Trophoblast cell (in vitro differentiated cells and primary cell): Measurements from ENCODE around the gene RNF166.

ENCODE experiments used
- DNase-seq, 2 donors: peaks; one replicate each; pipeline ENCODE4 v3.0.0-alpha.2; 2016
- H2AFZ ChIP-seq: 2 replicates; pipeline ENCODE4 v1.6.1; 2013; ENCODE audit warnings: low read length, moderate library complexity, mild to moderate bottlenecking; ENCODE audit not compliant: insufficient read depth, poor library complexity
- H2AK5ac ChIP-seq: 2 replicates; pipeline ENCODE4 v1.6.1; 2013; ENCODE audit warnings: mild to moderate bottlenecking, low read length
- H2BK120ac ChIP-seq: 2 replicates; pipeline ENCODE4 v1.6.1; 2013; ENCODE audit warnings: low read length, mild to moderate bottlenecking, moderate library complexity; ENCODE audit not compliant: insufficient read depth, poor library complexity
- H2BK12ac ChIP-seq: 2 replicates; pipeline ENCODE4 v1.6.1; 2013; ENCODE audit warnings: mild to moderate bottlenecking, low read length, moderate library complexity
- H2BK5ac ChIP-seq: 2 replicates; pipeline ENCODE4 v1.6.1; 2013; ENCODE audit warnings: low read length, low read depth, moderate library complexity, mild to moderate bottlenecking; ENCODE audit not compliant: poor library complexity
- H3K14ac ChIP-seq: 2 replicates; pipeline ENCODE4 v1.6.1; 2013; ENCODE audit warnings: mild to moderate bottlenecking, low read length
- H3K18ac ChIP-seq: 2 replicates; pipeline ENCODE4 v1.6.1; 2013; ENCODE audit warnings: mild to moderate bottlenecking, low read length
- H3K23ac ChIP-seq: 2 replicates; pipeline ENCODE4 v1.6.1; 2013; ENCODE audit warnings: low read length
- H3K27ac ChIP-seq: 2 replicates; pipeline ENCODE4 v1.5.1; 2013; ENCODE audit warnings: low read depth, mild to moderate bottlenecking, inconsistent platforms, low read length, moderate library complexity
- H3K27me3 ChIP-seq: 2 replicates; pipeline ENCODE4 v1.6.1; 2013; ENCODE audit warnings: inconsistent platforms, mild to moderate bottlenecking, low read length, moderate library complexity; ENCODE audit not compliant: insufficient read depth
- H3K36me3 ChIP-seq, 2 experiments: 1 replicate in 1 of 2; 2 replicates in 1 of 2; pipeline ENCODE4 v1.6.1; 2013; ENCODE audit warnings: low read length in 2 of 2, mild to moderate bottlenecking in 2 of 2, moderate library complexity in 1 of 2; ENCODE audit not compliant: insufficient read depth in 2 of 2, control insufficient read depth in 1 of 2
- H3K4ac ChIP-seq: 2 replicates; pipeline ENCODE4 v1.6.1; 2013; ENCODE audit warnings: low read depth, mild to moderate bottlenecking, low read length, moderate library complexity
- H3K4me1 ChIP-seq, 2 experiments: 1 replicate in 1 of 2; 2 replicates in 1 of 2; pipeline ENCODE4 v1.6.1; 2013; ENCODE audit warnings: low read length in 2 of 2, mild to moderate bottlenecking in 2 of 2, moderate library complexity in 1 of 2; ENCODE audit not compliant: insufficient read depth in 2 of 2, control insufficient read depth in 1 of 2
- H3K4me2 ChIP-seq: 2 replicates; pipeline ENCODE4 v1.6.1; 2013; ENCODE audit warnings: inconsistent platforms, mild to moderate bottlenecking, low read length, moderate library complexity
- H3K4me3 ChIP-seq: 2 replicates; pipeline ENCODE4 v1.5.1; 2013; ENCODE audit warnings: mild to moderate bottlenecking, low read depth, low read length, inconsistent platforms
- H3K79me1 ChIP-seq: one replicate; pipeline ENCODE4 v1.6.1; 2013; ENCODE audit warnings: low read length
- H3K79me2 ChIP-seq: 2 replicates; pipeline ENCODE4 v1.6.1; 2013; ENCODE audit warnings: low read length, mild to moderate bottlenecking; ENCODE audit not compliant: control insufficient read depth, insufficient read depth, poor library complexity
- H3K9ac ChIP-seq: 2 replicates; pipeline ENCODE4 v1.6.1; 2013; ENCODE audit warnings: mild to moderate bottlenecking, low read length
- H3K9me3 ChIP-seq: 2 replicates; pipeline ENCODE4 v1.6.1; 2013; ENCODE audit warnings: low read depth, mild to moderate bottlenecking, control low read depth, inconsistent platforms, low read length; ENCODE audit not compliant: insufficient read depth
- H4K12ac ChIP-seq: 2 replicates; pipeline ENCODE4 v1.6.1; 2013; ENCODE audit warnings: low read depth, mild to moderate bottlenecking, low read length, moderate library complexity
- H4K8ac ChIP-seq: 2 replicates; pipeline ENCODE4 v1.6.1; 2013; ENCODE audit warnings: low read depth, mild to moderate bottlenecking, low read length, moderate library complexity
- H4K91ac ChIP-seq: one replicate; pipeline ENCODE4 v1.6.1; 2013; ENCODE audit warnings: low read depth, mild to moderate bottlenecking, low read length, moderate library complexity
- WGBS: extraction: QIAGEN DNeasy Blood & Tissue Kit; methylation state at CpG from one replicate; pipeline ENCODE4 v1.1.7; 2013; ENCODE audit warnings: missing lambda C conversion rate; ENCODE audit not compliant: insufficient read length, insufficient coverage; ENCODE audit errors: extremely low coverage; 5-methylcytosine and 5-hydroxymethylcytosine counted together

Gene RNF166

DNA sequence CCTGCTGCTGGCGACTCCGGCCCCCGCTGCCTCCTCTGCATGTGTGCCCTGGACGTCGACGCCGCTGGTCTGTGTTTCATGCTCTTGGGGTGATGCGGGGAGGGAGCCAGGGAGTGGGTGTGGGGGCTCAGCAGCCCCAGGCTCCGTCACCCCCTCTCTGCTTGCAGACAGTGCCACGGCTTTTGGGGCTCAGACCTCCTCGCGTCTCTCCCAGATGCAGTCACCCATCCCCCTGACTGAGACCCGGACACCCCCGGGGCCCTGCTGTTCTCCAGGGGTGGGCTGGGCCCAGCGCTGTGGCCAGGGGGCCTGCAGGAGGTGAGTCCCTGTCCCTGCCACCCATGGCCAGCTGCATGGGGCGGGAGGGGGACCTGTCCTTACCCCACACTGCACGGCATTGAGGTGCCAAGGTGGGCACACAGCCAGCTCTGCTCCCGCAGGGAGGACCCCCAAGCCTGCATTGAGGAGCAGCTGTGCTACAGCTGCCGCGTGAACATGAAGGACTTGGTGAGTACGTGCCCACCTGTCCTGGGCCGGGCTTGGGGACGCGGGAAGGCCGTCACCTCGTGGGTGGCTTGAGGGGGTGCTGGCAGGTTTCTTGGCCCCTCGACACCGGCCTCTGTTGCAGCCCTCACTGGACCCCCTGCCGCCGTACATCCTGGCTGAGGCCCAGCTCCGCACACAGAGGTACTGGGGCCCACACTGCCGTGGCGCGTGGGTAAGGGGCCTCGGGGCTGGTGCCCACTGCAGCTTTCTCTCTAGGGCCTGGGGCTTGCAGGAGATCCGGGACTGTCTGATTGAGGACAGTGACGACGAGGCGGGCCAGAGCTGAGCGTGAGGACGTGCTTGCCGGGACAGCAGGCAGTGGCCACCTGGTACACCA, 8.5 kb upstream of the RNF166 start:
- no peaks in the 10 kb centered on the region for H3K4me1 ChIP-seq
- H3K23ac ChIP-seq: no peak overlapping the region
- no peak overlapping the region for H2AK5ac ChIP-seq
- no peak overlapping the region for H3K27ac ChIP-seq
- H2BK12ac ChIP-seq: no peak overlapping the region
- no peaks in the 10 kb centered on the region for H3K79me1 ChIP-seq
- no peaks in the 10 kb centered on the region for H3K79me2 ChIP-seq
- no peaks in the 10 kb centered on the region for H3K27me3 ChIP-seq
- no peak overlapping the region for H3K9ac ChIP-seq
- H2BK120ac ChIP-seq: no peak overlapping the region
- H3K4me3 ChIP-seq: no peak overlapping the region
- no peak overlapping the region for H3K4me2 ChIP-seq
- peaks cover 73 to 75% of the 10 kb centered on the region in 2 experiments for H3K36me3 ChIP-seq
- H4K91ac ChIP-seq: no peak overlapping the region
- no peak overlapping the region for H2AFZ ChIP-seq
- peaks cover 8% of the 10 kb centered on the region for H3K9me3 ChIP-seq
- no peak overlapping the region for H4K12ac ChIP-seq
- WGBS: no CpG with 5 or more reads among the region's 42 CpGs
- no peak overlapping the region for H2BK5ac ChIP-seq
- H3K14ac ChIP-seq: no peak overlapping the region
- H4K8ac ChIP-seq: no peak overlapping the region
- H3K4ac ChIP-seq: no peak overlapping the region
- DNase-seq: no peak
- H3K18ac ChIP-seq: no peak overlapping the region

- Histone ChIP-seq H3K18ac (no peak overlapping the region), H2BK5ac (no peak overlapping the region), H3K79me1 (no peaks in the 10 kb centered on the region), H3K36me3 (peaks cover 65 to 67% of the 10 kb centered on the region in 2 experiments), H2BK12ac (no peak overlapping the region), H3K27me3 (no peaks in the 10 kb centered on the region), H4K12ac (no peak overlapping the region), H3K4me3 (no peak overlapping the region), H3K4me2 (no peak overlapping the region), H3K23ac (no peak overlapping the region), H2BK120ac (no peak overlapping the region), H2AFZ (no peak overlapping the region), H3K4me1 (no peaks in the 10 kb centered on the region), H4K91ac (no peak overlapping the region), H4K8ac (no peak overlapping the region), H3K9me3 (peaks cover 8% of the 10 kb centered on the region), H2AK5ac (no peak overlapping the region), H3K79me2 (no peaks in the 10 kb centered on the region), H3K14ac (no peak overlapping the region), H3K4ac (no peak overlapping the region), H3K27ac (no peak overlapping the region), H3K9ac (no peak overlapping the region)
- no CpG with 5 or more reads among the region's 30 CpGs for WGBS
- peak in 1 of 2 donors; percentile 23 for DNase-seq
Observed at GRCh38 chr16:88713568-88714419, 7.6 kb upstream of the RNF166 start.

DNA sequence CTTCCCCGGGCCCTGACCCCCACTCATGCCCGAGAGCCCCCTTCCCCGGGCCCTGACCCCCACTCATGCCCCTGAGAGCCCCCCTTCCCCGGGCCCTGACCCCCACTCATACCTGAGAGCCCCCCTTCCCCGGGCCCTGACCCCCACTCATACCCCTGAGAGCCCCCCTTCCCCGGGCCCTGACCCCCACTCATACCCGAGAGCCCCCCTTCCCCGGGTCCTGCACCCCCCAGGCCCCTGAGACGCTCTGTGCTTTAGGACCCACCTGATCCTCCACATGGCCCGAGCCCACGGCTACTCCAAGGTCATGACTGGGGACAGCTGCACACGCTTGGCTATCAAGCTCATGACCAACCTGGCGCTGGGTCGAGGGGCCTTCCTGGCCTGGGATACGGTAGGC, 6.8 kb upstream of the RNF166 start:
- no peaks in the 10 kb centered on the region for H3K4me1 ChIP-seq
- H4K12ac ChIP-seq: no peak overlapping the region
- H3K36me3 ChIP-seq: peaks cover 58 to 63% of the 10 kb centered on the region in 2 experiments
- no peak overlapping the region for H3K18ac ChIP-seq
- H3K9ac ChIP-seq: no peak overlapping the region
- no peaks in the 10 kb centered on the region for H3K79me1 ChIP-seq
- H3K4ac ChIP-seq: no peak overlapping the region
- DNase-seq: no peak
- H3K4me3 ChIP-seq: no peak overlapping the region
- no peak overlapping the region for H3K27ac ChIP-seq
- no peak overlapping the region for H4K8ac ChIP-seq
- no peaks in the 10 kb centered on the region for H3K79me2 ChIP-seq
- no peak overlapping the region for H4K91ac ChIP-seq
- WGBS: no CpG with 5 or more reads among the region's 15 CpGs
- no peak overlapping the region for H2BK5ac ChIP-seq
- no peak overlapping the region for H3K14ac ChIP-seq
- H2BK120ac ChIP-seq: no peak overlapping the region
- no peaks in the 10 kb centered on the region for H3K27me3 ChIP-seq
- H3K4me2 ChIP-seq: no peak overlapping the region
- peaks cover 5% of the 10 kb centered on the region for H3K9me3 ChIP-seq
- H2AK5ac ChIP-seq: no peak overlapping the region
- H2BK12ac ChIP-seq: no peak overlapping the region
- no peak overlapping the region for H3K23ac ChIP-seq
- H2AFZ ChIP-seq: no peak overlapping the region

GRCh38 chr16:88712362-88712979, 6.3 kb upstream of the RNF166 start:
- no peak for DNase-seq
- Histone ChIP-seq H3K23ac (no peak overlapping the region), H3K4me3 (no peak overlapping the region), H3K79me2 (no peaks in the 10 kb centered on the region), H3K27ac (no peak overlapping the region), H3K18ac (no peak overlapping the region), H2BK5ac (no peak overlapping the region), H3K4me2 (no peak overlapping the region), H2BK120ac (no peak overlapping the region), H4K91ac (no peak overlapping the region), H3K4me1 (no peaks in the 10 kb centered on the region), H2BK12ac (no peak overlapping the region), H3K36me3 (peaks cover 54 to 59% of the 10 kb centered on the region in 2 experiments), H3K4ac (no peak overlapping the region), H3K9ac (no peak overlapping the region), H4K8ac (no peak overlapping the region), H2AK5ac (no peak overlapping the region), H2AFZ (no peak overlapping the region), H4K12ac (no peak overlapping the region), H3K9me3 (peaks cover 5% of the 10 kb centered on the region), H3K27me3 (no peaks in the 10 kb centered on the region), H3K14ac (no peak overlapping the region), H3K79me1 (no peaks in the 10 kb centered on the region)
- WGBS: no CpG with 5 or more reads among the region's 25 CpGs
